ENCODE results near the gene METTL23. TPM values are rescaled to one million over a fixed set of nuclear protein-coding genes. Genes with fewer than 3 reads are reported as not detected.

METTL23 gene
- total RNA-seq, 4 donors from 2014 or later: 11.2 to 34.1 (median 24.7) TPM; not detected in 1

DNA sequence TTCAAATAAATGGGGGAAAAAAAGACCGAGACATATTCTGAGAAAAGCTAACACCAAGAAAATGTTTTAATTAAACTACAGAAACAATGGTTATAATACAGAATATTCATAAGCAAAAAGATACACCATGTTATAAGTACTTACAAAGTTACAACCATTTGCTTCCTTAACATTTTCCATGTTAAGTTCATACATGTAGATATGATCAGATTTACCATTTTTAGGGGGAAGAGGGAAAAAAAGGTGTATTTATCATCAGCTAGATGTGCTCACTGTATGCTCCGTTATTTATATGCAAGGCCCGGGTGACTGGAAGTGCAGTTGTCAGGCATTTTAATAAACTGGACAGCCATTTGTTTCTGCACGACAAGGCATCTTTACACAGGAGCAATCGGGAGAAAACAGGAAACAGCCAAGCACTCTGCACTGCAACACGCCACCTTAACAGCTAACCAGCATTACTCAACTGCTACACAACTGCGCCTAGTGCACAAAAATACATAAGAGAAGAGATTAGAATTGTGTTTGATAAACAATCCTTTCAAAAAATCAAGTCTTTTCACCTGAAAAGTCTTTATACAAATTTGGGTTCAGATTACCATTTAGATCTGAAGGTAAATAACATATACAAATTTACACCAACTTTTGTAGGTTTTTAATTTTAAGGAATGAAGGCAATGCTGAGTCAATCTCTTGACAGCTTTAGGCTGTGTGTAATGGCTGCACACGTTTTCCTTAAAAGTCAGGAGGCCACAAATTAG lies 7.6 kb downstream of the METTL23 start:
- H3K27ac ChIP-seq: peak overlapping the region; percentile 99 to 100 (median 100)
- H3K27me3 ChIP-seq: no peaks in the 10 kb centered on the region
- DNase-seq: no peak
- peaks cover 0 to 37% (median 9%) of the 10 kb centered on the region in 4 donors for H3K36me3 ChIP-seq
- 8 to 12% methylated on average over 8 of the region's 8 CpGs for WGBS, 2 donors (ENCODE audit: low coverage in 1 of 2)
- H3K9me3 ChIP-seq: no peaks in the 10 kb centered on the region
- intact Hi-C loops (cut with DNase I; ENCODE audit: low total_unique reads) (no loop called here), in situ Hi-C loops (cut with MboI; ENCODE audit: low pct_ligation_motif_present in 1 of 4, low pct_unique_long_range_greater_than_20kb in 1 of 4, low sequenced_read_pairs in 3 of 4) (no loop called here)
- peaks cover 39 to 71% (median 43%) of the 10 kb centered on the region in 4 donors for H3K4me1 ChIP-seq
- H3K4me3 ChIP-seq: peak overlapping the region in 3 of 4 donors; percentile 82 to 100 (median 88)
- TF ChIP-seq, protein P1, sequence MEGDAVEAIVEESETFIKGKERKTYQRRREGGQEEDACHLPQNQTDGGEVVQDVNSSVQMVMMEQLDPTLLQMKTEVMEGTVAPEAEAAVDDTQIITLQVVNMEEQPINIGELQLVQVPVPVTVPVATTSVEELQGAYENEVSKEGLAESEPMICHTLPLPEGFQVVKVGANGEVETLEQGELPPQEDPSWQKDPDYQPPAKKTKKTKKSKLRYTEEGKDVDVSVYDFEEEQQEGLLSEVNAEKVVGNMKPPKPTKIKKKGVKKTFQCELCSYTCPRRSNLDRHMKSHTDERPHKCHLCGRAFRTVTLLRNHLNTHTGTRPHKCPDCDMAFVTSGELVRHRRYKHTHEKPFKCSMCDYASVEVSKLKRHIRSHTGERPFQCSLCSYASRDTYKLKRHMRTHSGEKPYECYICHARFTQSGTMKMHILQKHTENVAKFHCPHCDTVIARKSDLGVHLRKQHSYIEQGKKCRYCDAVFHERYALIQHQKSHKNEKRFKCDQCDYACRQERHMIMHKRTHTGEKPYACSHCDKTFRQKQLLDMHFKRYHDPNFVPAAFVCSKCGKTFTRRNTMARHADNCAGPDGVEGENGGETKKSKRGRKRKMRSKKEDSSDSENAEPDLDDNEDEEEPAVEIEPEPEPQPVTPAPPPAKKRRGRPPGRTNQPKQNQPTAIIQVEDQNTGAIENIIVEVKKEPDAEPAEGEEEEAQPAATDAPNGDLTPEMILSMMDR (IDR thresholded peaks at IDR 0.05): no peak
- no peak for TF ChIP-seq POLR2AphosphoS5 (IDR thresholded peaks at IDR 0.05)
- TF ChIP-seq EP300 (IDR thresholded peaks at IDR 0.05; ENCODE audit: low read depth): no peak
- no peak for TF ChIP-seq POLR2A (IDR thresholded peaks at IDR 0.05)

DNA sequence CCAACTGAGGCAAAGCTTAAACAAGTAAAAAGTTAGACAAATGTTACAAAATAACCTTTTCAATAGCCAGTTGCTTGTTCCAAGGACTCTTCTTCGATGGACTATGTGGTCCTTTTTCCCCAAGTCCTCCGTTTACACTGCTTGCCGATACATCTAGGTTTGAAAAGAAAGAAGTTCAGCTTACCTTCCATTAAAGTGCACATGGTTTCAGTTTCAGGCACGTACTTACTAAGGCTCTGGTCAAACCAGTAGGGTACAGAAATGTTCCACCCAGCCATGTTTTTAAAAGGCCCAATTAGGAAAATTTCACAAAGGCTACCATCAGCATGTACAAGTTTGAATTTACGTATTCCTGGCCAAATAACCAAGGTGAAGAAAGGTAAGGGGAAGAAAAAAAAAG lies 8.4 kb downstream of the METTL23 start:
- Histone ChIP-seq H3K4me3 (peak overlapping the region in 3 of 4 donors; percentile 82 to 100 (median 88)), H3K4me1 (peaks cover 39 to 72% (median 45%) of the 10 kb centered on the region in 4 donors), H3K27ac (peak overlapping the region; percentile 99 to 100 (median 100)), H3K9me3 (no peaks in the 10 kb centered on the region), H3K27me3 (no peaks in the 10 kb centered on the region), H3K36me3 (peaks cover 0 to 37% (median 9%) of the 10 kb centered on the region in 4 donors)
- intact Hi-C loops (cut with DNase I; ENCODE audit: low total_unique reads): no loop called here
- no peak for DNase-seq
- TF ChIP-seq POLR2AphosphoS5 (IDR thresholded peaks at IDR 0.05) (no peak), POLR2A (IDR thresholded peaks at IDR 0.05) (no peak), EP300 (IDR thresholded peaks at IDR 0.05; ENCODE audit: low read depth) (no peak)
- TF ChIP-seq, protein P1 (IDR thresholded peaks at IDR 0.05): no peak
- 4 to 11% methylated on average over 3 to 5 of the region's 5 CpGs for WGBS, 2 donors (ENCODE audit: low coverage in 1 of 2)
- in situ Hi-C loops (cut with MboI; ENCODE audit: low pct_ligation_motif_present in 1 of 4, low pct_unique_long_range_greater_than_20kb in 1 of 4, low sequenced_read_pairs in 3 of 4): no loop called here

DNA sequence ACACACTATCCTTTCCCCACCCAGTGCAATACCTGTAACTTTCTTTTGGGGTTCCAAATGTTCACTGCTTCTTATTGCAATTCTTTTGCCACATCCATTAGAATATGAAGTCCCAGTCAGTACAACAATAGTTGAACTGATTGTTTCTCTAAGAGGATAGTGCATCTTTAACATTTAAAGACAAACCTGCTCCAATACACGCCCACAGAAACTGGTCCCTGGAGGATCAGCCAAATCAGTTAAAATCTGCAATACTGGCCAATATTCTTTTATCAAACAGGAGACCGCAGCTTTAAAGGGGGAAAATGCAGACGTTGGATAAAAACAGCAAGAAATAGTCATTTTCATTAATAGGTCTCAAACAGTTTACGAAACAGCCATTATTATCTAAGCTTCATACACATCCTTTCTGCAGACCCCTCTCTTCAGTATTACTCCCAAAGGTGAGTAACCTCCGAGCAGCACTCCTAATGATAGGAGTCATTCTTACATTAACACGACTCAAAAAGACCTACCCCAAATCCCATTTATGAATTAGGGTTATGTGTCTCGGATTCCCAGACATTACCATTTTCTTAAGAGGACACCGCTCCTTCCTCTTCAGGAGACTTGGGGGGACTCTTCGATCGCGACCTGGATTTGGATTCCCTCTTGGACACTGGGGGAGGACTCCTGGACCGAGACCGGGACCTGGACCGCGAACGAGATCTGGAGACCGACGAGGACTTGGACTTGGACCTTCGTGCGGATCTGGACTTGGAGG lies 9.1 kb downstream of the METTL23 start:
- peaks cover 0 to 37% (median 9%) of the 10 kb centered on the region in 4 donors for H3K36me3 ChIP-seq
- DNase-seq: no peak
- in situ Hi-C loops (cut with MboI; ENCODE audit: low pct_ligation_motif_present in 1 of 4, low pct_unique_long_range_greater_than_20kb in 1 of 4, low sequenced_read_pairs in 3 of 4) (no loop called here), intact Hi-C loops (cut with DNase I; ENCODE audit: low total_unique reads) (no loop called here)
- H3K4me1 ChIP-seq: peaks cover 39 to 75% (median 47%) of the 10 kb centered on the region in 4 donors
- 0 to 4% methylated on average over 5 to 20 of the region's 20 CpGs for WGBS, 2 donors (ENCODE audit: low coverage in 1 of 2)
- H3K27me3 ChIP-seq: no peaks in the 10 kb centered on the region
- peak overlapping the region; percentile 99 to 100 (median 100) for H3K27ac ChIP-seq
- H3K4me3 ChIP-seq: peak overlapping the region; percentile 82 to 100 (median 93)
- H3K9me3 ChIP-seq: no peaks in the 10 kb centered on the region
- TF ChIP-seq, protein P1 (IDR thresholded peaks at IDR 0.05): no peak
- TF ChIP-seq POLR2A (IDR thresholded peaks at IDR 0.05) (no peak), EP300 (IDR thresholded peaks at IDR 0.05; ENCODE audit: low read depth) (no peak), POLR2AphosphoS5 (IDR thresholded peaks at IDR 0.05) (no peak)

Measured in transverse colon (tissue), 4 donors.